HS-5 (cell line): ENCODE data around the gene PCDH7.
A peak's percentile ranks its signal among the peaks of the same experiment; 100 is the strongest.

Experiments used
- DNase-seq: peaks from one replicate; pipeline ENCODE4 v3.0.0-alpha.2; 2012; ENCODE audit warnings: low read depth

PCDH7 gene

GRCh38 chr4:30725562-30725961 lies 5.4 kb downstream of the PCDH7 start:
- DNase-seq: no peak

- no peak for DNase-seq
Measured at GRCh38 chr4:30726090-30726675, 6.0 kb downstream of the PCDH7 start.

GRCh38 chr4:30727409-30727808 lies 7.2 kb downstream of the PCDH7 start:
- DNase-seq: no peak

GRCh38 chr4:30728311-30728710 lies 8.1 kb downstream of the PCDH7 start:
- no peak for DNase-seq

GRCh38 chr4:30743897-30744296 lies 23.7 kb downstream of the PCDH7 start:
- no peak for DNase-seq

GRCh38 chr4:30744386-30744785 lies 24.2 kb downstream of the PCDH7 start:
- no peak for DNase-seq

GRCh38 chr4:30744957-30745640 lies 24.9 kb downstream of the PCDH7 start:
- no peak for DNase-seq

- DNase-seq: no peak
Measured at GRCh38 chr4:30746735-30747134, 26.6 kb downstream of the PCDH7 start.

GRCh38 chr4:30753316-30753715 lies 33.1 kb downstream of the PCDH7 start:
- DNase-seq: no peak

GRCh38 chr4:30754021-30754420 lies 33.9 kb downstream of the PCDH7 start:
- no peak for DNase-seq

- no peak for DNase-seq
Measured at GRCh38 chr4:30755346-30755745, 35.2 kb downstream of the PCDH7 start.

GRCh38 chr4:30756553-30756952 lies 36.4 kb downstream of the PCDH7 start:
- no peak for DNase-seq

- peak; percentile 72 for DNase-seq
Measured at GRCh38 chr4:30757357-30757756, 37.2 kb downstream of the PCDH7 start.

GRCh38 chr4:30760551-30760950 lies 40.4 kb downstream of the PCDH7 start:
- no peak for DNase-seq

- peak; percentile 22 for DNase-seq
Measured at GRCh38 chr4:30763321-30763727, 43.2 kb downstream of the PCDH7 start.

GRCh38 chr4:30765022-30765421 lies 44.9 kb downstream of the PCDH7 start:
- no peak for DNase-seq

- DNase-seq: no peak
Measured at GRCh38 chr4:30767147-30767845, 47.1 kb downstream of the PCDH7 start.

- no peak for DNase-seq
Measured at GRCh38 chr4:30768277-30768676, 48.1 kb downstream of the PCDH7 start.

GRCh38 chr4:30769093-30769492 lies 48.9 kb downstream of the PCDH7 start:
- no peak for DNase-seq

GRCh38 chr4:30770049-30770549 lies 49.9 kb downstream of the PCDH7 start:
- peak; percentile 20 for DNase-seq

- DNase-seq: no peak
Measured at GRCh38 chr4:30770812-30771211, 50.6 kb downstream of the PCDH7 start.

- DNase-seq: no peak
Measured at GRCh38 chr4:30776451-30776850, 56.3 kb downstream of the PCDH7 start.

- no peak for DNase-seq
Measured at GRCh38 chr4:30776921-30777415, 56.8 kb downstream of the PCDH7 start.
